PC-3 (cell line): Measurements from ENCODE around the gene FOXO6. TPM values are rescaled to one million over a fixed set of nuclear protein-coding genes. Genes with fewer than 3 reads are reported as not detected.
A peak's percentile ranks its signal among the peaks of the same experiment; 100 is the strongest.

Experiments
- ATAC-seq: fragments of 200-7000 bp; cut with Tn5 transposase; 2 replicates; pipeline ENCODE4 v1.9.1; 2020; ENCODE audit warnings: mild to moderate bottlenecking, moderate library complexity
- BruUV-seq: library from RNA; stranded (reverse); fragments of 400-500 nt; replicated peaks from 2 replicates; lab custom pipeline; 2021; lab: Mats Ljungman, UMichigan
- CTCF ChIA-PET: fragments of 300-600 bp; sonication (Branson Sonifier 250); formaldehyde crosslinking; loops from one replicate; lab custom pipeline; 2022; ENCODE audit warnings: antibody characterized with exemption; lab: Charles Lee
- POLR2A ChIA-PET: fragments of 300-600 bp; sonication (Branson Sonifier 250); formaldehyde crosslinking; loops from one replicate; lab custom pipeline; 2022; ENCODE audit warnings: antibody characterized with exemption; ENCODE audit not compliant: unreplicated experiment; lab: Charles Lee
- DNase-seq: peaks from one replicate; pipeline ENCODE4 v3.0.0-alpha.2; 2015
- H2AFZ ChIP-seq: fragments of 300-600 bp; sonication (generic); 2 replicates; pipeline ENCODE4 v1.6.0; 2016; ENCODE audit warnings: antibody characterized with exemption, low read length
- H3F3A ChIP-seq: fragments of 300-600 bp; sonication (generic); one replicate; pipeline ENCODE4 v1.6.0; 2017; ENCODE audit warnings: antibody characterized with exemption, low read length, control low read depth, mild to moderate bottlenecking; ENCODE audit not compliant: unreplicated experiment
- H3K27ac ChIP-seq: fragments of 300-600 bp; sonication (generic); 2 replicates; pipeline ENCODE4 v1.5.1; 2016; ENCODE audit warnings: mild to moderate bottlenecking, low read length
- H3K27me3 ChIP-seq: fragments of 300-600 bp; sonication (generic); 2 replicates; pipeline ENCODE4 v1.6.1; 2016; ENCODE audit warnings: low read length, mixed read lengths
- H3K36me3 ChIP-seq: fragments of 300-600 bp; sonication (generic); 2 replicates; pipeline ENCODE4 v1.6.1; 2016; ENCODE audit warnings: low read depth, mixed run types, low read length, mixed read lengths
- H3K4me1 ChIP-seq: fragments of 300-600 bp; sonication (generic); 2 replicates; pipeline ENCODE4 v1.5.1; 2016; ENCODE audit warnings: low read length; ENCODE audit not compliant: insufficient read depth
- H3K4me2 ChIP-seq: fragments of 300-600 bp; sonication (generic); 2 replicates; pipeline ENCODE4 v1.6.0; 2016; ENCODE audit warnings: low read length
- H3K4me3 ChIP-seq: fragments of 300-600 bp; sonication (generic); 2 replicates; pipeline ENCODE4 v1.5.1; 2016; ENCODE audit warnings: mild to moderate bottlenecking, low read length, mixed read lengths
- H3K79me2 ChIP-seq: fragments of 300-600 bp; sonication (generic); 2 replicates; pipeline ENCODE4 v1.6.1; 2017; ENCODE audit warnings: low read length, mixed read lengths
- H3K9ac ChIP-seq: fragments of 300-600 bp; sonication (generic); 2 replicates; pipeline ENCODE4 v1.6.0; 2016; ENCODE audit warnings: mild to moderate bottlenecking, low read length
- H3K9me2 ChIP-seq: fragments of 300-600 bp; sonication (generic); replicated peaks from 2 replicates; pipeline ENCODE4 v1.6.1; 2016; ENCODE audit warnings: mixed run types, low read length, mixed read lengths
- H3K9me3 ChIP-seq: fragments of 300-600 bp; sonication (generic); 2 replicates; pipeline ENCODE4 v1.6.1; 2016; ENCODE audit warnings: low read length, mixed read lengths
- H4K20me1 ChIP-seq: fragments of 300-600 bp; sonication (generic); 2 replicates; pipeline ENCODE4 v1.6.1; 2016; ENCODE audit warnings: low read length, mixed read lengths
- EZH2 ChIP-seq: fragments of 300-600 bp; sonication (generic); IDR thresholded peaks from one replicate; pipeline ENCODE4 v1.6.1; 2017; ENCODE audit warnings: antibody characterized with exemption, mild to moderate bottlenecking, low read length; ENCODE audit not compliant: unreplicated experiment
- EZH2phosphoT487 ChIP-seq: fragments of 300-600 bp; sonication (generic); IDR thresholded peaks from 2 replicates; pipeline ENCODE4 v1.6.1; 2018; ENCODE audit warnings: mild to moderate bottlenecking, antibody characterized with exemption, low read length, borderline replicate concordance
- intact Hi-C: fragments of 100-400 bp; cut with micrococcal nuclease; formaldehyde crosslinking; loops from 2 replicates; pipeline ENCODE4 v1.9.0; 2023
- total RNA-seq: library from RNA; depleted of rRNA; stranded (reverse); fragments of >200 nt; gene quantifications from 2 replicates; pipeline ENCODE4 v1.2.3, GENCODE V29; 2014
- TF ChIP-seq, protein P1 (sequence below): fragments of 300-600 bp; sonication (generic); conservative IDR thresholded peaks from 2 replicates; pipeline ENCODE4 v1.5.1; 2017; ENCODE audit warnings: antibody characterized with exemption, low read depth, mild to moderate bottlenecking, low read length

FOXO6 gene
- total RNA-seq, 1 experiment from 2014 or later: 1.2 TPM

- no peak overlapping the region for H3K9ac ChIP-seq
- no peaks in the 10 kb centered on the region for H3F3A ChIP-seq
- no peaks in the 10 kb centered on the region for H3K27me3 ChIP-seq
- H3K4me1 ChIP-seq: no peaks in the 10 kb centered on the region
- no peak for DNase-seq
- no peak overlapping the region for H3K27ac ChIP-seq
- POLR2A ChIA-PET: no interaction called here
- ATAC-seq: no peak
- H3K9me2 ChIP-seq: no peaks in the 10 kb centered on the region
- H2AFZ ChIP-seq: no peak overlapping the region
- H3K4me3 ChIP-seq: no peak overlapping the region
- no peaks in the 10 kb centered on the region for H3K9me3 ChIP-seq
- no TSS peak for BruUV-seq
- H4K20me1 ChIP-seq: no peaks in the 10 kb centered on the region
- no peaks in the 10 kb centered on the region for H3K36me3 ChIP-seq
- no peaks in the 10 kb centered on the region for H3K79me2 ChIP-seq
- intact Hi-C loops: no loop called here
- H3K4me2 ChIP-seq: no peak overlapping the region
- CTCF ChIA-PET: no interaction called here
- no peak for TF ChIP-seq EZH2
- TF ChIP-seq, protein P1, sequence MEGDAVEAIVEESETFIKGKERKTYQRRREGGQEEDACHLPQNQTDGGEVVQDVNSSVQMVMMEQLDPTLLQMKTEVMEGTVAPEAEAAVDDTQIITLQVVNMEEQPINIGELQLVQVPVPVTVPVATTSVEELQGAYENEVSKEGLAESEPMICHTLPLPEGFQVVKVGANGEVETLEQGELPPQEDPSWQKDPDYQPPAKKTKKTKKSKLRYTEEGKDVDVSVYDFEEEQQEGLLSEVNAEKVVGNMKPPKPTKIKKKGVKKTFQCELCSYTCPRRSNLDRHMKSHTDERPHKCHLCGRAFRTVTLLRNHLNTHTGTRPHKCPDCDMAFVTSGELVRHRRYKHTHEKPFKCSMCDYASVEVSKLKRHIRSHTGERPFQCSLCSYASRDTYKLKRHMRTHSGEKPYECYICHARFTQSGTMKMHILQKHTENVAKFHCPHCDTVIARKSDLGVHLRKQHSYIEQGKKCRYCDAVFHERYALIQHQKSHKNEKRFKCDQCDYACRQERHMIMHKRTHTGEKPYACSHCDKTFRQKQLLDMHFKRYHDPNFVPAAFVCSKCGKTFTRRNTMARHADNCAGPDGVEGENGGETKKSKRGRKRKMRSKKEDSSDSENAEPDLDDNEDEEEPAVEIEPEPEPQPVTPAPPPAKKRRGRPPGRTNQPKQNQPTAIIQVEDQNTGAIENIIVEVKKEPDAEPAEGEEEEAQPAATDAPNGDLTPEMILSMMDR: no peak
- no peak for TF ChIP-seq EZH2phosphoT487
These were observed 39.0 kb downstream of the FOXO6 start for GRCh38 chr1:41400225-41400624.

DNA sequence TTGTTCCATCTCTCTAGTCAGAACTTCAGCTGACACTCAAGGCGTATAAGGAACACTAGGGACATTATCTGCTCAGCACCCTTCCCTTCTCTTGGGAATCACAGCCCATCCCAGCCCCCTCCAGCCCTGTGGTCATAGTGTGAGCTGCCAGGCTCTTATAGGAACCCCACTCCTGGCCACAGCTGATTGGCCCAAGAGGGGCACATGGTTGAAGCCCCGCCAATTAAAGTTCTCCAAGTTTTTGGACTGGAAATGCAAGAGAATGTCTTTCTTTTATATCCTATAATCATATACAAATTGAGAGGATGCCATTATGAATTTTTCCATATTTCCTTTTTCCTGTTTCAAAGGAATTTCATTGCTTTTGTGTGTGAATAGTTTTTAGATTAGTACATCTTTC lies 40.7 kb downstream of the FOXO6 start:
- no peaks in the 10 kb centered on the region for H3F3A ChIP-seq
- H4K20me1 ChIP-seq: no peaks in the 10 kb centered on the region
- H3K9me3 ChIP-seq: no peaks in the 10 kb centered on the region
- DNase-seq (no peak), ATAC-seq (no peak)
- POLR2A ChIA-PET: no interaction called here
- H3K4me1 ChIP-seq: no peaks in the 10 kb centered on the region
- H3K36me3 ChIP-seq: no peaks in the 10 kb centered on the region
- no peak overlapping the region for H3K4me3 ChIP-seq
- H3K27ac ChIP-seq: no peak overlapping the region
- no peaks in the 10 kb centered on the region for H3K27me3 ChIP-seq
- H3K4me2 ChIP-seq: no peak overlapping the region
- no peaks in the 10 kb centered on the region for H3K9me2 ChIP-seq
- intact Hi-C loops: no loop called here
- CTCF ChIA-PET: no interaction called here
- TF ChIP-seq, protein P1: no peak
- TF ChIP-seq EZH2 (no peak), EZH2phosphoT487 (no peak)
- no peak overlapping the region for H3K9ac ChIP-seq
- BruUV-seq: no TSS peak
- H3K79me2 ChIP-seq: no peaks in the 10 kb centered on the region
- H2AFZ ChIP-seq: no peak overlapping the region

DNA sequence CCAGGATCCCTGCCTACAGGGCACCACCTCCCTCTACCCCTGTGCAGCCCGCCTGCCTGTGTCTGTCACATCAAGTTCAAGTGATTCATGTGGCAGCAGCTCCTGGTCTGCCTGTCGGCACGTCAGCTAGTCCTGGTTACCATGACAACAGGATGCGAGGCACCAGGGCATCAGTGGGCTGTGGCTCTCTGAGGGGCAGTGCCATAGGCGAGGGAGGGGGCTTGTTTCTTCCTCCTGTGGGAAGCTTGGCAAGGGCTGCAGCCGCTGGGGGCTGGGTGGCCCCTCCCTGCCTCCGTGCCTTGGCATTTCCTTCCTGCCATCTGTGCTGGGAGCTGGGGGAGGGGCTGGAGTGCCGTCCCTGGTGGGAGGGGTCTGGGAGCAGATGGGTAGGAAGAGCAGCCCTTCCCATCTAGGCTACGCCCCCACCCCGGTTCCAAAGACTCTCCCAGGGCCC lies 43.1 kb downstream of the FOXO6 start:
- TF ChIP-seq EZH2phosphoT487 (no peak), EZH2 (no peak)
- TF ChIP-seq, protein P1: no peak
- H3K27me3 ChIP-seq: peaks cover 15% of the 10 kb centered on the region; the same call in 1 of the 2 replicates
- no peaks in the 10 kb centered on the region for H3K36me3 ChIP-seq
- ChIA-PET POLR2A (no interaction called here), CTCF (no interaction called here)
- H3K4me3 ChIP-seq: no peak overlapping the region
- no peaks in the 10 kb centered on the region for H3K4me1 ChIP-seq
- no TSS peak for BruUV-seq
- H3K79me2 ChIP-seq: no peaks in the 10 kb centered on the region
- H3K9ac ChIP-seq: no peak overlapping the region
- ATAC-seq (peak; percentile 45), DNase-seq (peak; percentile 22)
- intact Hi-C loops: no loop called here
- H3K9me3 ChIP-seq: no peaks in the 10 kb centered on the region
- H3K27ac ChIP-seq: no peak overlapping the region
- no peak overlapping the region for H3K4me2 ChIP-seq
- H3K9me2 ChIP-seq: no peaks in the 10 kb centered on the region
- H2AFZ ChIP-seq: no peak overlapping the region
- no peaks in the 10 kb centered on the region for H4K20me1 ChIP-seq
- no peaks in the 10 kb centered on the region for H3F3A ChIP-seq
